Measurements from ENCODE around the gene SFMBT2.
"Not testable (repeated sequence)": the region's sequence is repeated elsewhere in the genome, so short reads cannot be mapped to it uniquely, and the experiment has no call there.

The SFMBT2 gene

DNA sequence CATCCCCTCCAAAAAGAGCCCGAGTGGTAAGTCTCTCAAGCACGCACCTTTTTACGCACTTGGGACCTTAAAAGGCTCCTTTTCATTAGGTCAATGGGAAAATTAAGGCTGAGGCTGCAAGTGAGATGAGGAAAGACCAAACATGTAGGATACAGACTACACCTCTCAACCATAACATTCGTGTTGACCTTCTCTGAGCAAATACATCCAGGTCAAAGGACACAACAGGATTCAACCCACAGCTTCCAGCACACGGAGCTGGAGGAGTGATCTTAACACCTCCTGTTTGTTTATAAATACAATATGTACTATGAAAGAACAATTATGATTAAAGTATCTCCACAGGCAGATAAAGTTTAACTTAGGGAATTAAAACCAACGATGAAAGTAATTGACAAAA is 9.7 kb downstream of the SFMBT2 start:
- TF ChIP-seq EZH2 (IDR thresholded peaks at IDR 0.05) (no peak), FOXP2 (optimal IDR thresholded peaks at IDR 0.05; ENCODE audit: control extremely low read depth, extremely low read length, insufficient read depth) (no peak), POLR2AphosphoS5 (IDR thresholded peaks at IDR 0.05; ENCODE audit: borderline replicate concordance, low read depth, low read length) (no peak)
- DNase-seq (ENCODE audit: low read depth, low spot score), result no peak
- Histone ChIP-seq H3K36me3 (ENCODE audit: insufficient read depth, low read length) (no peaks in the 10 kb centered on the region), H3K4me3 (no peak overlapping the region), H3K9ac (ENCODE audit: insufficient read length) (no peak overlapping the region), H3K9me3 (ENCODE audit: low read depth, low read length) (no peaks in the 10 kb centered on the region), H3K27ac (no peak overlapping the region)

DNA sequence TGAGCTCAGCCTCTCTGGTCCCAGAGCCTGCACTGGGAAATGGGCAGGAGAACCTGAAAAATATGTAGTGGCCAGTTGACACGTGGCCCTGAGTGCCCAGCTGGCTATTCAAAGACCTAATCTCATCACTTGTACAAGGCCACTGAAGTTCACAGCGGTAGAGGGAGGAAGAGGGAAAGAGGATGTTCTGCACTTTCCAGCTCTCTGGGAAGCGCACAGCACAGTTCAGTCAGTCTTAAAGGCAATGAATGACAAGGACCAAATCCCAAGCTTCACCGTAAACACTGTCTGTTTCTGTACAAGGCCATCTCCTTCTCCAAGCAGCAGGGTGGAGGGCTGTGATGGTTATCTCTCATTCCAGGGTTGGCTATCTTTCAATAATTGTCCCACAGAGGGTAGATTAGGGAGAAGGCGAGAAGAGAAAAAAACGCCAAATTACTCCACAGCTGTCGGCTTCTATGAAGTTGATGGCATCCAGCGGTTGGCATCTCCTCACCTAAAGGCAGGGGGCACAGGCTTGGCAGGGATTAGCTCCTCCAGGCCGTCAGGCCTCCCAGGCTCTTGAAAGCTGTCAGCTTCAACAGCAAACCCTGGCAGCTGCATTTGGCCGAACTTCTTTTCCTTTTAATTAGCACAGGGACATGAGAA is 10.6 kb downstream of the SFMBT2 start:
- DNase-seq (ENCODE audit: low read depth, low spot score), result no peak
- no peaks in the 10 kb centered on the region for H3K36me3 ChIP-seq (ENCODE audit: insufficient read depth, low read length)
- H3K4me3 ChIP-seq, result no peak overlapping the region
- H3K9me3 ChIP-seq (ENCODE audit: low read depth, low read length), result no peaks in the 10 kb centered on the region
- H3K9ac ChIP-seq (ENCODE audit: insufficient read length), result no peak overlapping the region
- H3K27ac ChIP-seq, result no peak overlapping the region
- TF ChIP-seq FOXP2 (optimal IDR thresholded peaks at IDR 0.05; ENCODE audit: control extremely low read depth, extremely low read length, insufficient read depth) (no peak), EZH2 (IDR thresholded peaks at IDR 0.05) (no peak), POLR2AphosphoS5 (IDR thresholded peaks at IDR 0.05; ENCODE audit: borderline replicate concordance, low read depth, low read length) (no peak)

DNA sequence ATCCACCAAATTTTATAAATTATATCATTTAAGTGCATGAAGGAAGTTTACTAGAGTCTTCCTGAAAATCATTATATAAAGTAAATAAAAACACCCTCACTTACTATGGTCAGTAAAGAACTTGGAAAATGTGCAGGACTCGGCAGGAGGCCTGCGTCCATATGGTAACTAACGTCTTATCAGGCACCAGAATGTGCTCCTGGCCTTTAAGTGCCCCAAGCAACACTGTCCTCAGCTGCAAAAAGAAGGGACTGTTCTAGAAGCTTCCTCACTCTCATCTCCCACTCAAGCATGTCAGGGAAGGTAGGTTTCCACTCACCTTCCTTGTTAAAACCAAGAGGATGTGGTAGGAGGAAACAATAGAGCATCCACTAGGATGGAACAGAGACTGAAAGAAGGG is 11.3 kb downstream of the SFMBT2 start:
- Histone ChIP-seq H3K27ac (no peak overlapping the region), H3K9ac (ENCODE audit: insufficient read length) (no peak overlapping the region), H3K4me3 (no peak overlapping the region), H3K36me3 (ENCODE audit: insufficient read depth, low read length) (no peaks in the 10 kb centered on the region), H3K9me3 (ENCODE audit: low read depth, low read length) (no peaks in the 10 kb centered on the region)
- TF ChIP-seq FOXP2 (optimal IDR thresholded peaks at IDR 0.05; ENCODE audit: control extremely low read depth, extremely low read length, insufficient read depth) (no peak), POLR2AphosphoS5 (IDR thresholded peaks at IDR 0.05; ENCODE audit: borderline replicate concordance, low read depth, low read length) (no peak), EZH2 (IDR thresholded peaks at IDR 0.05) (no peak)
- DNase-seq (ENCODE audit: low read depth, low spot score), result no peak

DNA sequence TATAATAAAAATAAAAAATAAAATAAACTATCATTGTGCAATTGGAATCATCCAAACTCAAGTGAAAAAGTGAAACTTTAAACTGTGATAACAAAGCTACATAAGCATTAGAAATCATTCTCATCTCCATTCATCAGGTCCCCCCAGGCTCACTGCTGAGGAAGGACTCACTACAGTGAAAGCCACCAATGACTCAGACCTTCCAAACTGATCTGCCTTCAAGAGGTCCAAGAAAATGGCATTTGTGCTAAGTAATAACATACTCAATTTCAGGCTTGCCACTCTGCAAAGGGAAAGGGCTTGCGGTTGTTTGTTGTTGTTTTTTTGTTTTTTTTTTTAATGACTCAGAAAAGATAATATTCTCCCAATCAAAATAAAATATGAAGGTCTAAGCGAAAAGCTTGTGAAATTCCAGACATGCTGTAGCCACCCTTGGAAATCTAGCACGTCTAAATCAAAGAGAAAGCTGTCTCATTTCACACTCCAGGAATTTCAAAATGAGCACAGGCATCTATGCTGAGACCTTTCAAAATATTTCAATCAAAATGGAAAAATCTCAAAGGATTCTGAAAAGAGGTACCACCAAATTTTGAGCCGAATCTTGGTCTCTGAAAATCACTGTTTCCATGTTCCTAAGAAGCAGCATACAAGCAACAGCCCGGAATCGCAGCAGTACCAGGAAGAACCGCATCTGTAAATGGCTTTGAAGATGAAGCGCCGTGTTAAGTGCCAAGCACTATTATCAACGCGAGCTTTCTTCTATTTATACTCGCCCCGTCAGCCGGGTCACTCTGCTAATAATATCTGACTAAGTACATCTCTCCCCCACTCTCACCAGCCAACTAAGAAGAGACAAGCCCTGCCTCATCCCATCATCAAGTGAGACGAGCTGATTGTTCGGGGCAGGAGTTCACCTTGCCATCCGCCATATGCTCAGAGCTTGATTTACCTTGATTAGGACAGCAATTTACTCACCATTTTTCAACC is 13.5 kb downstream of the SFMBT2 start:
- H3K9ac ChIP-seq (ENCODE audit: insufficient read length), result no peak overlapping the region
- TF ChIP-seq FOXP2 (optimal IDR thresholded peaks at IDR 0.05; ENCODE audit: control extremely low read depth, extremely low read length, insufficient read depth) (no peak), EZH2 (IDR thresholded peaks at IDR 0.05) (no peak), POLR2AphosphoS5 (IDR thresholded peaks at IDR 0.05; ENCODE audit: borderline replicate concordance, low read depth, low read length) (no peak)
- H3K27ac ChIP-seq, result no peak overlapping the region
- DNase-seq (ENCODE audit: low read depth, low spot score), result no peak
- no peaks in the 10 kb centered on the region for H3K36me3 ChIP-seq (ENCODE audit: insufficient read depth, low read length)
- H3K4me3 ChIP-seq, result no peak overlapping the region
- no peaks in the 10 kb centered on the region for H3K9me3 ChIP-seq (ENCODE audit: low read depth, low read length)

DNA sequence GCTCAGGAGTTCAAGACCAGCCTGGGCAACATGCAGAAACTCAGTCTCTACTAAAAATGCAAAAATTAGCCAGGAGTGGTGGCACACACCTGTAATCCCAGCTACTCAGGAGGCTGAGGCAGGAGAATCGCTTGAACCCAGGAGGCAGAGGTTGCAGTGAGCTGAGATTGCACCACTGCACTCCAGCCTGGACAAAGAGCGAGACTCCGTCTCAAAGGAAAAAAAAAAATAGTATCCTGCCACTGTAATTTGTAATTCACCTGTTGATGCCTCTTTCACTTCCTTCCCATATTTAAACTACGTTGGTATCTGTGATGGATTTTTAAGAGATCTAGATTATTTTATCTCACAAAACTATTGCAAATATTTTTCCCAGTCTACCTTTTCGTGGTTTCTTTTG is 18.5 kb downstream of the SFMBT2 start:
- not testable (repeated sequence) for DNase-seq (ENCODE audit: low read depth, low spot score); H3K9ac ChIP-seq (ENCODE audit: insufficient read length); H3K27ac ChIP-seq; H3K9me3 ChIP-seq (ENCODE audit: low read depth, low read length); H3K4me3 ChIP-seq; H3K36me3 ChIP-seq (ENCODE audit: insufficient read depth, low read length)

DNA sequence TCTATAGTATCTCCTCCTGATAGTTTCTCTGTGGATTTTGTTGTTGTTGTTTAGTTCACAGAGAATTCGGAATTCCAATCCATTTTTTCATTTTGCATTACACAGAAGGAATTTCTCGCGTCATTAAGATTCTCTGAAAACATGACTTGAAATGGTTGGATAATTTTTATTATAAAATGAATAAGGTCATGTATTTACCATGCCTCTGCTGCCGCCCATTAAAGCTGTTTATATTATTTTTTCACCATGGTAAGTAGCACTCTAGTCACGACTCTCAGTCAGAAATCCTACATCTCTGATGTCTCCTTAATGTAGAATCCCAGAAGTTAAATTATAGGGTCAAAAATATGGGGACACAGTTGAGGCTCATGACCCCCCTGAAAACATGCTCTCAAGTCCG is 19.1 kb downstream of the SFMBT2 start:
- TF ChIP-seq EZH2 (IDR thresholded peaks at IDR 0.05) (no peak), POLR2AphosphoS5 (IDR thresholded peaks at IDR 0.05; ENCODE audit: borderline replicate concordance, low read depth, low read length) (no peak), FOXP2 (optimal IDR thresholded peaks at IDR 0.05; ENCODE audit: control extremely low read depth, extremely low read length, insufficient read depth) (no peak)
- Histone ChIP-seq H3K36me3 (ENCODE audit: insufficient read depth, low read length) (no peaks in the 10 kb centered on the region), H3K9me3 (ENCODE audit: low read depth, low read length) (no peaks in the 10 kb centered on the region)

DNA sequence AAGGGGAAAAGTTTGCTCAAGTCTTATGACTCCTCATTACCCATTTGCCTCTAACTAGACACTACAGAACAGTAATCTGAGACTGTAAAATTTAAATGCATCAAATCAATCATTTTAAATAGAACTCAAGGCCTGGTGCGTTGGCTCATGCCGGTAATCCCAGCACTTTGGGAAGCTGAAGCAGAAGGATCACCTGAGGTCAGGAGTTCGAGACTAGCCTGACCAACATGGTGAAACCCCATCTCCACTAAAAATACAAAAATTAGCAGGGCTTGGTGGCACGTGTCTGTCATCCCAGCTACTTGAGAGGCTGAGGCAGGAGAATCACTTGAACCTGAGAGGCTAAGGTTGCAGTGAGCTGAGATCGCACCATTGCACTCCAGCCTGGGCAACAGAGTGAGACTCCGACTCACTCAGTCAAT is 20.1 kb downstream of the SFMBT2 start:
- H3K9ac ChIP-seq (ENCODE audit: insufficient read length); H3K4me3 ChIP-seq; H3K36me3 ChIP-seq (ENCODE audit: insufficient read depth, low read length); H3K9me3 ChIP-seq (ENCODE audit: low read depth, low read length); DNase-seq (ENCODE audit: low read depth, low spot score); H3K27ac ChIP-seq: not testable (repeated sequence)

More for the DNA sequence above, 19.1 kb downstream of the SFMBT2 start:
- Histone ChIP-seq H3K27ac (no peak overlapping the region), H3K4me3 (no peak overlapping the region), H3K9ac (ENCODE audit: insufficient read length) (no peak overlapping the region)
- DNase-seq (ENCODE audit: low read depth, low spot score), result no peak

DNA sequence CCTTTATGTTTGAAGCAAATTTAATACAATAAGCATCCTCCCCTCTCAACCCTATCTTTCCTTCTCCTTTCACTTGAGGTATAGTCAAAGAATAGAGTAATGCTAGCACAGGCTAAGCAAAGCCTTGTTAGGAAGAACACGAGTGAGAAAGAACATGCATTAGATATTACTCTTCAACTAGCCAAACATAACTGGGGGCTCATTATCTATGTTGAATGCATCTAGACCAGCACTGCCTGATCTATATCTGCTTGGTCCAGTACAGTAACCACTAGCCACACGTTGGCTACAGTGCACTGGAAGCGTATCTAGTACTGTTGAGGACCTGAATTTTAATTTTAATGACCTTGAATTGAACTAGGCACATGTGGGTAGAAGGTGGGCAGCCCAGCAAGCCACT is 21.0 kb downstream of the SFMBT2 start:
- no peak for TF ChIP-seq FOXP2 (optimal IDR thresholded peaks at IDR 0.05; ENCODE audit: control extremely low read depth, extremely low read length, insufficient read depth)
- no peak for TF ChIP-seq POLR2AphosphoS5 (IDR thresholded peaks at IDR 0.05; ENCODE audit: borderline replicate concordance, low read depth, low read length)
- TF ChIP-seq EZH2 (IDR thresholded peaks at IDR 0.05), result no peak
- H3K9ac ChIP-seq (ENCODE audit: insufficient read length), result no peak overlapping the region
- H3K9me3 ChIP-seq (ENCODE audit: low read depth, low read length), result no peaks in the 10 kb centered on the region
- H3K4me3 ChIP-seq, result no peak overlapping the region
- DNase-seq (ENCODE audit: low read depth, low spot score), result no peak
- no peak overlapping the region for H3K27ac ChIP-seq
- H3K36me3 ChIP-seq (ENCODE audit: insufficient read depth, low read length), result no peaks in the 10 kb centered on the region

Measured in SK-N-MC (cell line).